Upper lobe of left lung (tissue), 6 donors: ENCODE results near the gene PPP3CA. TPM values are rescaled to one million over a fixed set of nuclear protein-coding genes. Genes with fewer than 3 reads are reported as not detected.
"Not testable (repeated sequence)": the region's sequence is repeated elsewhere in the genome, so short reads cannot be mapped to it uniquely, and the experiment has no call there.

Experiments
- ATAC-seq, 2 donors: fragments of 200-7000 bp; cut with Tn5 transposase; one replicate each; pipeline ENCODE4 v1.9.1; 2022; ENCODE audit warnings: mild to moderate bottlenecking in 2 of 2, moderate library complexity in 2 of 2; ENCODE audit not compliant: low FRiP score in 2 of 2
- DNase-seq, 2 donors: peaks; one replicate each; pipeline ENCODE4 v3.0.0-alpha.2; 2019 to 2020
- H3K27ac ChIP-seq, 4 donors: fragments of 200-600 bp; sonication (generic); one replicate each; pipeline ENCODE4 v1.5.1; 2016 to 2019
- H3K27me3 ChIP-seq, 4 donors: fragments of 200-600 bp; sonication (generic); one replicate each; pipeline ENCODE4 v1.5.1; 2017 to 2019
- H3K36me3 ChIP-seq, 4 donors: fragments of 200-600 bp; sonication (generic); one replicate each; pipeline ENCODE4 v1.5.1; 2016 to 2019
- H3K4me1 ChIP-seq, 4 donors: fragments of 200-600 bp; sonication (generic); one replicate each; pipeline ENCODE4 v1.5.1; 2018 to 2019
- H3K4me3 ChIP-seq, 4 donors: fragments of 200-600 bp; sonication (generic); one replicate each; pipeline ENCODE4 v1.5.1; 2017 to 2019; ENCODE audit warnings: mild to moderate bottlenecking in 2 of 4, moderate library complexity in 1 of 4
- H3K9me3 ChIP-seq, 4 donors: fragments of 200-600 bp; sonication (generic); one replicate each; pipeline ENCODE4 v1.5.1; 2018 to 2019
- EP300 ChIP-seq, 4 donors: sonication (generic); formaldehyde crosslinking; IDR thresholded peaks; one replicate each; pipeline ENCODE4 v1.5.1; 2017; ENCODE audit warnings: antibody characterized with exemption in 4 of 4, control low read depth in 2 of 4
- POLR2A ChIP-seq, 4 donors: fragments of 450-650 bp; IDR thresholded peaks; one replicate each; pipeline ENCODE4 v1.5.1; 2016 to 2017; ENCODE audit warnings: antibody characterized with exemption in 4 of 4, mild to moderate bottlenecking in 2 of 4
- POLR2AphosphoS5 ChIP-seq, 2 donors: sonication (generic); formaldehyde crosslinking; IDR thresholded peaks; one replicate each; pipeline ENCODE4 v1.5.1; 2017; ENCODE audit warnings: antibody characterized with exemption in 2 of 2
- WGBS, 2 donors: methylation state at CpG; one replicate each; pipeline ENCODE4 v1.1.5; 2017 to 2018; 5-methylcytosine and 5-hydroxymethylcytosine counted together
- total RNA-seq, 6 donors: library from RNA; depleted of rRNA in 4 of 6; stranded (reverse); fragments of >200 nt in 4 of 6; gene quantifications; one replicate each; pipeline versions ENCODE4 v1.1.0 to v1.2.1, GENCODE V29; 2016 to 2021
- TF ChIP-seq, protein P1 (sequence below), 6 experiments: fragments of 450-650 bp in 4 of 6; fragments of 200-600 bp in 2 of 6; sonication (generic) in 2 of 6; IDR thresholded peaks; one replicate each; pipeline ENCODE4 v1.5.1; 2016 to 2019; ENCODE audit warnings: antibody characterized with exemption in 6 of 6
- donor health status: DM: no; HTN: no; CAD: no; lungs with moderate emphysema.
- donor health status: DM: no; HTN: yes; CAD: no; lungs with severe emphysema.

Gene PPP3CA
- total RNA-seq, 6 donors from 2014 or later: 28.3 to 62.0 (median 50.0) TPM

DNA sequence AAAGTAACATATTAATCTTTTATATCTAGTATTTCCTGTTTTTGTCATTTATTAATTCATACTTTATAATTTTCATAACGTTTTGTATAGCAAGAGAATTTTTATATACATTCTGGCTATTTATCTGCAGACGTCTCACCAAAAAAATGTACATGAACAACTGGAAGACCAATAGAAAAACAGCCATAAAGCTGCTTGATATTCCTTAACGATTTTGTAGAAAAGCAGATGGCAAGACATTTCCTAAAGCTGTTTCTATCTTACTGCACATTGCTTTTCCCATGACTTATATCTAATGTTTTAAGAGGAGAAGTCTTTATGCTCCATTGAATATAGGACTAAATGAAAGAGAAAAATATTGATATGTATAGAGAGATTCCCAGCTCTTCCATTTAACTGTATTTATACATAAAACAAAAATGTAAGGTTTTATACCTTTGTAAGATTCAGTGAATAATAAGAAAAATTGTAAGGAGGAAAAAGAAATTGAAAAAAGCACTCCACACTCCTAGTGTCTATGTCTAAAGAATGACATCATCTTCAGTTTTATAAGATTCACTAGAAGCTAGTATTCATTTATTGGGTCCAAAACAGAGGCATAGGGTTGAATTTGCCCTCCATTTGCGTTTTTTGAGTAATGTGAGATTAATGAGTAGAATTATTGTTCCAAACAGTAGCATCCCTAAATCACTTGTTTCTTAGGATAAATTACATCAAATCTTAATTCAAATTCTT is 248.5 kb downstream of the PPP3CA start:
- H3K9me3 ChIP-seq: no peaks in the 10 kb centered on the region
- no peak for ATAC-seq
- H3K4me3 ChIP-seq: no peak overlapping the region
- DNase-seq: no peak
- peaks cover 10 to 21% (median 16%) of the 10 kb centered on the region in 4 donors for H3K4me1 ChIP-seq
- WGBS, 2 donors: 68 to 87% methylated on average over 4 of the region's 4 CpGs
- H3K27me3 ChIP-seq: no peaks in the 10 kb centered on the region
- no peak for TF ChIP-seq EP300 (IDR thresholded peaks at IDR 0.05)
- TF ChIP-seq, protein P1, sequence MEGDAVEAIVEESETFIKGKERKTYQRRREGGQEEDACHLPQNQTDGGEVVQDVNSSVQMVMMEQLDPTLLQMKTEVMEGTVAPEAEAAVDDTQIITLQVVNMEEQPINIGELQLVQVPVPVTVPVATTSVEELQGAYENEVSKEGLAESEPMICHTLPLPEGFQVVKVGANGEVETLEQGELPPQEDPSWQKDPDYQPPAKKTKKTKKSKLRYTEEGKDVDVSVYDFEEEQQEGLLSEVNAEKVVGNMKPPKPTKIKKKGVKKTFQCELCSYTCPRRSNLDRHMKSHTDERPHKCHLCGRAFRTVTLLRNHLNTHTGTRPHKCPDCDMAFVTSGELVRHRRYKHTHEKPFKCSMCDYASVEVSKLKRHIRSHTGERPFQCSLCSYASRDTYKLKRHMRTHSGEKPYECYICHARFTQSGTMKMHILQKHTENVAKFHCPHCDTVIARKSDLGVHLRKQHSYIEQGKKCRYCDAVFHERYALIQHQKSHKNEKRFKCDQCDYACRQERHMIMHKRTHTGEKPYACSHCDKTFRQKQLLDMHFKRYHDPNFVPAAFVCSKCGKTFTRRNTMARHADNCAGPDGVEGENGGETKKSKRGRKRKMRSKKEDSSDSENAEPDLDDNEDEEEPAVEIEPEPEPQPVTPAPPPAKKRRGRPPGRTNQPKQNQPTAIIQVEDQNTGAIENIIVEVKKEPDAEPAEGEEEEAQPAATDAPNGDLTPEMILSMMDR (IDR thresholded peaks at IDR 0.05): no peak
- no peak for TF ChIP-seq POLR2AphosphoS5 (IDR thresholded peaks at IDR 0.05)
- no peak for TF ChIP-seq POLR2A (IDR thresholded peaks at IDR 0.05)
- H3K27ac ChIP-seq: no peak overlapping the region
- H3K36me3 ChIP-seq: peaks cover 0 to 3% (median 0%) of the 10 kb centered on the region in 4 donors

DNA sequence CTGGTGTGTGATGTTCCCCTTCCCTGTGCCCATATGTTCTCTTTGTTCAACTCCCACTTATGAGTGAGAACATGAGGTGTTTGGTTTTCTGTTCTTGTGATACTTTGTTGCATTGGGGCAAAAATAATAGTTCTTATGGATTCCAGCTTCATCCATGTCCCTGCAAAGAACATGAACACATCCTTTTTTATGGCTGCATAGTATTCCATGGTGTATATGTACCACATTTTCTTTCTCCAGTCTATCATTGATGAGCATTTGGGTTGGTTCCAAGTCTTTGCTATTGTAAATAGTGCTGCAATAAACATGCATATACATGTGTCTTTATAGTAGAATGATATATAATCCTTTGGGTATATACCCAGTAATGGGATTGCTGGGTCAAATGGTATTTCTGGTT is 254.7 kb downstream of the PPP3CA start:
- not testable (repeated sequence) for ATAC-seq, H3K27ac ChIP-seq, H3K27me3 ChIP-seq, H3K4me1 ChIP-seq, H3K9me3 ChIP-seq, H3K4me3 ChIP-seq, DNase-seq
- peaks cover 0 to 12% (median 0%) of the 10 kb centered on the region in 4 donors for H3K36me3 ChIP-seq

DNA sequence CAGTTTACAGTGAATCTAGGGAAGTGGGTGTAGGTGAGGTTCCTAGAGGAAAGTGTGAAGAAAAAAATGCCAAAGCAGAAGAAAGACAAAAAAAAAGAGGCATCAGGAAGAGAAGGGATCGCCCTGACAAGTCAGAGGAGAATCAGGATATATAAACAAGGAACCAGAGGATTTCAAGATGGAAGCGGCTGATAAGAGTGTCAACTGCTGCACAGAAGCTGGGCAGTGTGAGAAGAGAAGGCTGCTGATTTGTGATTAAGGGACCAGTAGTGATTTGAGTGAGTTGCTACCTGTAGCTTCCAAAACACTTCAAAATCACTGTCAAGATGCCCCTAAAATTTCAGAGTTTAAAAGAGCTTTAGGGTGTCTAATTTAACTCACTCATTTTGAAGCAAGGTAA is 258.2 kb downstream of the PPP3CA start:
- 63 to 64% methylated on average over 2 of the region's 2 CpGs for WGBS, 2 donors

DNA sequence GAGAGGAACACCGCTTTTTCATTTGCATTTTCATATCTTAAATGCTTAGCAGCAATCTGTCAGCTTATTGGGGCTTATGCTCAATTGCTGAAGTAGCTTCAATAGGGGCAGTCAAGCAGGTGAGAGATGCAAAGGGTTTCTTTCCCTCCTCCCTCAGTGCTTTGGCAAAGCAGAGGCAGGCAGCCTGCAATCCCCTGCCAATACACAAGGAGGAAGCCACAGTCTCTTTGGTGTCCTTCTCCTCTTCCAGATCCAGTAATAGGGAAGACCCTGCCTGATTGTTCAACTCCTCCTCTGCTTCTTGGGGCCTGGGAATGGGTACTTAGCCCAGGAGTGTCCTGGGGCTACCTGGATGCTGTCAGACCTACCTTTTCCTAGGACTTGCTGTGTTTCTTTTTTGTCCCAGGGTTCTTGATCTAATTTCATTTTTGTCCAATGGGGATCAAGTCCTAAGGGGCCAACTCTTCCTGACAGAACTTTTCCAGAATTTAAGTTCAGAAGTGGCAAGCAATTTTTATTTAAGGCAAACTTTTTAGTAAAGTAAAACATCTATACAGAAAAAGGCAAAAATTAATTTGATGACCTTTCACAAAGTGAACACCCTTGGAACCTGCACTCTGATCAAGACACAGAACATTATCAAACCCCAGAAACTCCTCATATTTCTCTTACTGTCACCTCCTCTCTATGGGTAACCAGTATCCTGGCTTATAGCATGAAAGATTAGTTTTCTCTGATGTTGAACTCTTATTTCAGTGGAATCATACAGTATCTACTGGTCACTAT is 260.3 kb downstream of the PPP3CA start:
- ATAC-seq (no peak), DNase-seq (no peak)
- TF ChIP-seq, protein P1 (IDR thresholded peaks at IDR 0.05): no peak
- TF ChIP-seq POLR2AphosphoS5 (IDR thresholded peaks at IDR 0.05) (no peak), POLR2A (IDR thresholded peaks at IDR 0.05) (no peak), EP300 (IDR thresholded peaks at IDR 0.05) (no peak)
- Histone ChIP-seq H3K4me3 (no peak overlapping the region), H3K36me3 (peaks cover 0 to 7% (median 0%) of the 10 kb centered on the region in 4 donors), H3K27me3 (no peaks in the 10 kb centered on the region), H3K4me1 (peaks cover 0 to 5% (median 0%) of the 10 kb centered on the region in 4 donors), H3K9me3 (no peaks in the 10 kb centered on the region), H3K27ac (no peak overlapping the region)
- WGBS, 2 donors: 100% methylated on average over 1 of the region's 1 CpG

More for the DNA sequence above, 258.2 kb downstream of the PPP3CA start:
- DNase-seq (no peak), ATAC-seq (no peak)
- peaks cover 0 to 12% (median 0%) of the 10 kb centered on the region in 4 donors for H3K36me3 ChIP-seq
- TF ChIP-seq POLR2AphosphoS5 (IDR thresholded peaks at IDR 0.05) (no peak), EP300 (IDR thresholded peaks at IDR 0.05) (no peak), POLR2A (IDR thresholded peaks at IDR 0.05) (no peak)
- TF ChIP-seq, protein P1 (IDR thresholded peaks at IDR 0.05): no peak
- no peak overlapping the region for H3K27ac ChIP-seq
- peaks cover 0 to 5% (median 0%) of the 10 kb centered on the region in 4 donors for H3K4me1 ChIP-seq
- H3K4me3 ChIP-seq: no peak overlapping the region
- H3K9me3 ChIP-seq: no peaks in the 10 kb centered on the region
- no peaks in the 10 kb centered on the region for H3K27me3 ChIP-seq

DNA sequence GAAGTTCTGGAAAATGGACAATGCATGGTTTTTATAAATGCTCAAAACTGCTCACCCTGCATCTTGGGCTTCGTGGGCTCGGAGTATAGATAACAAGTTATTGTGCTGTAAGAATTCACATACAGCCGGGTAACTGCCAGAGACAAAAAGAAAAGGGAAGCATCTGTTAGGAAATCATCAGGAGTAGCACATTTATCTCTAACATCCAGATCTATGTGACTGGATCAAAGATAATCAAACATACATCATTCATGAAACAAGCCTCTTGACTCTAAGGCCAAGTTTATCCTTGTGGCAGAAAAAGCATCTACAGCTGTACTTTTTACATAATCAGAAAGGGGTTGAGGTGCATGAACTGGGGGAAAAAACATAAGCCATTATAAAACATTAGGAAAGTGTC is 264.2 kb downstream of the PPP3CA start:
- ATAC-seq: no peak

More for the DNA sequence above, 264.2 kb downstream of the PPP3CA start:
- WGBS, 2 donors: 63 to 70% methylated on average over 3 of the region's 3 CpGs
- no peak for TF ChIP-seq POLR2A (IDR thresholded peaks at IDR 0.05)
- no peak for TF ChIP-seq POLR2AphosphoS5 (IDR thresholded peaks at IDR 0.05)
- no peak for DNase-seq
- H3K4me1 ChIP-seq: no peaks in the 10 kb centered on the region
- H3K27ac ChIP-seq: no peak overlapping the region
- no peak overlapping the region for H3K4me3 ChIP-seq
- H3K9me3 ChIP-seq: no peaks in the 10 kb centered on the region
- no peaks in the 10 kb centered on the region for H3K27me3 ChIP-seq
- peaks cover 0 to 7% (median 0%) of the 10 kb centered on the region in 4 donors for H3K36me3 ChIP-seq
